Natural killer cell (primary cell): ENCODE results near the gene ZNF648. TPM values are rescaled to one million over a fixed set of nuclear protein-coding genes. Genes with fewer than 3 reads are reported as not detected.

Experiments used
- ATAC-seq, 3 donors: fragments of 150-1000 bp in 2 of 3; fragments of 200-7000 bp in 1 of 3; cut with Tn5 transposase; 1 replicate in 1 of 3; 2 replicates in 2 of 3; pipeline ENCODE4 v1.10.0; 2021; ENCODE audit warnings: mild to moderate bottlenecking in 2 of 3, moderate library complexity in 2 of 3
- DNase-seq, 2 donors: peaks; one replicate each; pipeline versions ENCODE4 v3.0.0 to v3.0.0-alpha.2; 2013 to 2021; ENCODE audit warnings: mixed read lengths in 1 of 2
- H3K27ac ChIP-seq: one replicate; pipeline ENCODE4 v1.5.1; 2013; ENCODE audit warnings: mild to moderate bottlenecking, low read length
- H3K27me3 ChIP-seq: one replicate; pipeline ENCODE4 v1.6.1; 2013; ENCODE audit warnings: low read length; ENCODE audit not compliant: control insufficient read depth, insufficient read depth
- H3K36me3 ChIP-seq: one replicate; pipeline ENCODE4 v1.6.1; 2013; ENCODE audit warnings: low read length; ENCODE audit not compliant: control insufficient read depth, insufficient read depth
- H3K4me1 ChIP-seq: one replicate; pipeline ENCODE4 v1.6.1; 2013; ENCODE audit warnings: low read length; ENCODE audit not compliant: control insufficient read depth, insufficient read depth
- H3K4me3 ChIP-seq: one replicate; pipeline ENCODE4 v1.5.1; 2013; ENCODE audit warnings: low read length
- H3K9me3 ChIP-seq: one replicate; pipeline ENCODE4 v1.6.1; 2013; ENCODE audit warnings: low read length; ENCODE audit not compliant: control insufficient read depth, insufficient read depth
- H3K27ac Mint-ChIP-seq, 2 donors: one replicate each; pipeline ENCODE4 v1.8.0; 2022; ENCODE audit warnings: mild to moderate bottlenecking in 2 of 2, mixed read lengths in 2 of 2, moderate library complexity in 1 of 2
- H3K27me3 Mint-ChIP-seq, 2 donors: one replicate each; pipeline ENCODE4 v1.8.0; 2022; ENCODE audit warnings: low read depth in 2 of 2, mixed read lengths in 2 of 2
- H3K36me3 Mint-ChIP-seq: one replicate; pipeline ENCODE4 v1.8.0; 2022; ENCODE audit warnings: mixed read lengths
- H3K4me1 Mint-ChIP-seq, 2 donors: one replicate each; pipeline ENCODE4 v1.8.0; 2022; ENCODE audit warnings: mixed read lengths in 2 of 2
- H3K4me3 Mint-ChIP-seq: one replicate; pipeline ENCODE4 v1.8.0; 2022; ENCODE audit warnings: mild to moderate bottlenecking, moderate library complexity, mixed read lengths
- H3K9me3 Mint-ChIP-seq, 2 donors: one replicate each; pipeline ENCODE4 v1.8.0; 2022; ENCODE audit warnings: mixed read lengths in 2 of 2
- WGBS: methylation state at CpG from one replicate; pipeline ENCODE4 v1.1.7; 2013; ENCODE audit warnings: missing lambda C conversion rate; ENCODE audit not compliant: insufficient coverage; 5-methylcytosine and 5-hydroxymethylcytosine counted together
- intact Hi-C: fragments of 100-400 bp; cut with micrococcal nuclease; formaldehyde crosslinking; loops from one replicate; pipeline ENCODE4 v1.14.2; 2022
- total RNA-seq, 4 donors: library from RNA; stranded (reverse); fragments of 120-200 nt in 1 of 4; gene quantifications; one replicate each; pipeline versions ENCODE4 v1.2.3 to v1.2.4, GENCODE V29; 2013 to 2022
- TF ChIP-seq, protein P1 (sequence below): fragments of 200-600 bp; IDR thresholded peaks from one replicate; pipeline ENCODE4 v1.8.0; 2022; ENCODE audit warnings: antibody characterized with exemption

ZNF648 gene
- total RNA-seq, 3 donors from 2014 or later (not counting 1 experiment from before 2014, with no cell fraction given): not detected

- intact Hi-C loops: no loop called here
- Mint-ChIP-seq H3K27ac (no peak overlapping the region), H3K4me1 (no peaks in the 10 kb centered on the region), H3K27me3 (peaks cover 0 to 10% of the 10 kb centered on the region in 2 donors), H3K36me3 (peaks cover 10% of the 10 kb centered on the region), H3K4me3 (no peak overlapping the region), H3K9me3 (peaks cover 0 to 6% of the 10 kb centered on the region in 2 donors)
- no peak overlapping the region for H3K4me3 ChIP-seq
- TF ChIP-seq, protein P1, sequence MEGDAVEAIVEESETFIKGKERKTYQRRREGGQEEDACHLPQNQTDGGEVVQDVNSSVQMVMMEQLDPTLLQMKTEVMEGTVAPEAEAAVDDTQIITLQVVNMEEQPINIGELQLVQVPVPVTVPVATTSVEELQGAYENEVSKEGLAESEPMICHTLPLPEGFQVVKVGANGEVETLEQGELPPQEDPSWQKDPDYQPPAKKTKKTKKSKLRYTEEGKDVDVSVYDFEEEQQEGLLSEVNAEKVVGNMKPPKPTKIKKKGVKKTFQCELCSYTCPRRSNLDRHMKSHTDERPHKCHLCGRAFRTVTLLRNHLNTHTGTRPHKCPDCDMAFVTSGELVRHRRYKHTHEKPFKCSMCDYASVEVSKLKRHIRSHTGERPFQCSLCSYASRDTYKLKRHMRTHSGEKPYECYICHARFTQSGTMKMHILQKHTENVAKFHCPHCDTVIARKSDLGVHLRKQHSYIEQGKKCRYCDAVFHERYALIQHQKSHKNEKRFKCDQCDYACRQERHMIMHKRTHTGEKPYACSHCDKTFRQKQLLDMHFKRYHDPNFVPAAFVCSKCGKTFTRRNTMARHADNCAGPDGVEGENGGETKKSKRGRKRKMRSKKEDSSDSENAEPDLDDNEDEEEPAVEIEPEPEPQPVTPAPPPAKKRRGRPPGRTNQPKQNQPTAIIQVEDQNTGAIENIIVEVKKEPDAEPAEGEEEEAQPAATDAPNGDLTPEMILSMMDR: no peak
- DNase-seq (no peak), ATAC-seq (no peak)
- no peaks in the 10 kb centered on the region for H3K4me1 ChIP-seq
- peaks cover 12% of the 10 kb centered on the region for H3K9me3 ChIP-seq
- H3K36me3 ChIP-seq: no peaks in the 10 kb centered on the region
- no peaks in the 10 kb centered on the region for H3K27me3 ChIP-seq
- 82% methylated on average over 3 of the region's 3 CpGs for WGBS
- H3K27ac ChIP-seq: no peak overlapping the region
These were observed 19.9 kb downstream of the ZNF648 start for GRCh38 chr1:182041615-182042014.

DNA sequence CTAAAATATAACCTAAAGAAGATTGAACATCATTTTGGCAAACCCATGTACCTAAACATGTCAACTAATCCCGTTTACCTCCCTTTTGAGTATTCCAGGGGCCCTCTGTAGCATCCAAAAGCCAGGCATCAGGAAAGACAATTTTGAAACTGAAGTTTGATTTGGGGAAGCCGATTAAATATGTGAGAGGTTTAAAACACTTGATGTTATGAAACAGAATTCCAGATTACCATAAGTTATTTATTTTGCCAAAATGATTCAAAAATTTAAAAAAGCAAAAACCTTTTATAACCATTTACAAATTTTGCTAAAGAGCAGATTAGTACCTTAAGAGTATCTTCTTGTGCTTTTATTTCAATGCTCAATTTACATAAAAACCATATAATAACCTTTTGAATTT is 23.3 kb downstream of the ZNF648 start:
- peaks cover 0 to 10% of the 10 kb centered on the region in 2 donors for H3K27me3 Mint-ChIP-seq
- H3K27ac Mint-ChIP-seq: no peak overlapping the region
- H3K4me1 ChIP-seq: no peaks in the 10 kb centered on the region
- no peaks in the 10 kb centered on the region for H3K36me3 ChIP-seq
- no peaks in the 10 kb centered on the region for H3K27me3 ChIP-seq
- no peak for DNase-seq
- no peaks in the 10 kb centered on the region for H3K9me3 ChIP-seq
- peaks cover 2% of the 10 kb centered on the region in 2 donors for H3K9me3 Mint-ChIP-seq
- no peak for ATAC-seq
- WGBS: 100% methylated on average over 1 of the region's 2 CpGs
- no peak overlapping the region for H3K4me3 ChIP-seq
- intact Hi-C loops: no loop called here
- H3K36me3 Mint-ChIP-seq: peaks cover 10% of the 10 kb centered on the region
- H3K27ac ChIP-seq: no peak overlapping the region
- TF ChIP-seq, protein P1: no peak
- H3K4me1 Mint-ChIP-seq: no peaks in the 10 kb centered on the region
- H3K4me3 Mint-ChIP-seq: no peak overlapping the region

GRCh38 chr1:182035097-182035770 is 26.3 kb downstream of the ZNF648 start:
- ATAC-seq (no peak), DNase-seq (peak in 1 of 2 donors; percentile 33)
- Mint-ChIP-seq H3K9me3 (peaks cover 2% of the 10 kb centered on the region in 2 donors), H3K36me3 (peaks cover 10% of the 10 kb centered on the region), H3K27ac (no peak overlapping the region), H3K4me3 (no peak overlapping the region), H3K4me1 (no peaks in the 10 kb centered on the region), H3K27me3 (peaks cover 0 to 3% of the 10 kb centered on the region in 2 donors)
- H3K27ac ChIP-seq: no peak overlapping the region
- no peak overlapping the region for H3K4me3 ChIP-seq
- H3K27me3 ChIP-seq: no peaks in the 10 kb centered on the region
- TF ChIP-seq, protein P1: no peak
- 85% methylated on average over 7 of the region's 7 CpGs for WGBS
- no peaks in the 10 kb centered on the region for H3K36me3 ChIP-seq
- H3K4me1 ChIP-seq: peaks cover 1% of the 10 kb centered on the region
- intact Hi-C loops: no loop called here
- no peaks in the 10 kb centered on the region for H3K9me3 ChIP-seq

- WGBS: 100% methylated on average over 1 of the region's 1 CpG
- H3K4me1 Mint-ChIP-seq: peaks cover 9 to 11% of the 10 kb centered on the region in 2 donors
- no peak overlapping the region for H3K27ac Mint-ChIP-seq
- Histone ChIP-seq H3K4me1 (peaks cover 8% of the 10 kb centered on the region), H3K27ac (no peak overlapping the region), H3K4me3 (no peak overlapping the region), H3K9me3 (no peaks in the 10 kb centered on the region), H3K27me3 (no peaks in the 10 kb centered on the region), H3K36me3 (no peaks in the 10 kb centered on the region)
- H3K4me3 Mint-ChIP-seq: no peak overlapping the region
- DNase-seq (no peak), ATAC-seq (no peak)
- H3K27me3 Mint-ChIP-seq: peaks cover 0 to 3% of the 10 kb centered on the region in 2 donors
- H3K9me3 Mint-ChIP-seq: peaks cover 2% of the 10 kb centered on the region in 2 donors
- intact Hi-C loops: no loop called here
- TF ChIP-seq, protein P1: no peak
- no peaks in the 10 kb centered on the region for H3K36me3 Mint-ChIP-seq
These were observed 29.3 kb downstream of the ZNF648 start for GRCh38 chr1:182032251-182032650.
